Activated CD4-positive, alpha-beta T cell treated with anti-CD3 and anti-CD28 coated beads for 1 hour (primary cell): ENCODE results near the gene VAC14.

Experiments
- DNase-seq: peaks from one replicate; pipeline ENCODE4 v3.0.0-alpha.2; 2020

VAC14 gene

GRCh38 chr16:70721202-70721963 is 79.6 kb downstream of the VAC14 start:
- no peak for DNase-seq

DNA sequence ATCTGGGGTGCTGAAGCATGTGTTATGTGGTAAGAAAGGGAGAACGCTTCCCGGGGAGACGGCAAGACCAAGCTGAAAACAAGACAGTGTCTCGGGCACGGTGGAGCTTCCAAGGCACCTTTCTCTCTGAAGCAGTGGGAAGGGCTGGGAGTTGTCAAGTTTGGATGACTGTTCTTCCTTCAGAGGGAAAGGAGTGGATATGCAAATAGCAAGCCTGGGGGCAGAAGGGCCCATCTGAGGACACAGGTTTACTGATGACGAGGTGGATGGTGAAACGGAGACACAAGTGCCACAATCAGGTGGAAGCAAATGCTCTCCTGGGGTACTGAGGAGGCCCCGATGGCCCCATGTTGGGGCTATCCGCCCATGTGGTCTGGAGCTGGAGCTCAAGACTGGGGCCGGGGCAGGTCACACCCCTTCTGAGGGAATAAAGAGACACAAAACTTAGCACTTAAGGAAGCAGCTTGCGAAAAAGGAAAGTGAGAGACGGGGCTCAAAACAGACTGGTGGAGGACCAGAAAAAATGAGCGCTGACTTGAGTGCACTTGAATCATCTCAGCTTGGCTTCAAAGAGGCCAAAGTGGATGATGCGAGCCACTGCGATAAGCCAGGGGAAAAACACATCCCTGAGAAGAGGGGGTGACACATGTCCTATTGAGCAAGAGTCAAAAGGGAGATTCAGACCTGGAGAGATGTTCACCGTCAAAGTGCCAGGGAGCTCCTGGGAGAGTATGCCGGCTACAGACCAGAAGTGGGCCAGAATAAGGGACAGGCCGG is 80.3 kb downstream of the VAC14 start:
- no peak for DNase-seq

DNA sequence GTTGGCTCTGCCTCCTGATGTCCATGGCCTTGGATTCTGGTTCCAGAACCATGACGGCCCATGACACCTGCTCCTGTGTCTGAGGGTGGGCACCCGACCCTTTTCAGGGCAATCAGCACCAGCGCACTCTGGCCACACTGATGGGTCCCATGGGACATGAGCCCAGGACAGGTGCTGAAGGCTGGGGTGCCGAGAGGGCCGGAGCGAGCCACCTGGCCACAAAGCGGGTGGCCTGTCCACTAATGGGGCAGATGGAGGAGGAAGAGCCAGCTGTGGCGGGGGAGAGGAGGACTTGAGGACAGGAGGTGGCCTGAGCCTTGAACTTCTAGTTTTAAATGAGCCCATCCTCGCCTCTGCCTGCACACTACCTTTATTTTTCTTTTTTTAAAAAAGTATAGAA is 83.9 kb downstream of the VAC14 start:
- no peak for DNase-seq

GRCh38 chr16:70715860-70716357 is 85.0 kb downstream of the VAC14 start:
- DNase-seq, result no peak

DNA sequence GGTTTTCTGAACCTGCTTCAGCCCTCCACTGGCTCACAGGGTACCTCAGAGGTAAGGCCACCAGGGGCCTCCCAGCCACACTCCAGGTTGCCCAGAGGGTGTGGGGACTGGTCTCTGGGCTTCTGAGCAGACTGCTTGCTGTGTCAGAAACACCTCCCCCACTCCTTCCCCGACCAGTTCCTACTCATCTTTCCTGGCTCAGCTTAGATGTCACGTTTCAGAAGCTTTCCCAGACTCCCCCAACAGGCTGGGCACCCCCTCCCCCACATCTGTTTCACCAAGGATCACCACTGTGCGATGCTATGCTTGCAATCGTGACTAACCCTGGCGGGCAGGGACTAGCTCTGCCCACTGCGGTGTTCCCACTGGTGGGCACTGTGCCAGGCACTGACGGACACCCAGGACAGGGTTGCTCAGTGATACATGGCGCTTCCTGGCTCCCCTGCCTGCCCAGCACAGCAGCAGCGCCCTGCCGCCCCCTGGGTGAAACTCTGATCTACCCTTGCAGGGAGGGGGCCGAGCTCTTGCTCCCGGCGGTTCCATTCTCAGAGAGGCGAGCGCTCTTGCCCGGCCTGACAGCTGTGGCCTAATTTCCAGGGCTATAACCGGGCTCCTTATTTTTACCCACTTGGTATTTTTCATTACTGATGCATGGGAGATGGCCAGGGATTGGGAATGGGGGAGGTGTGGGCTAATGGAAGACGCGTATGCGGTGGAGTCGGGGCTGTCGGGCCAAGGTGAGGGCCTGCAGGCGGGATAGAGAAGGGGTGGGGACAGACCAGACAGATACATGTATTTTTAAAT is 85.7 kb downstream of the VAC14 start:
- DNase-seq, result no peak

- no peak for DNase-seq
Measured at GRCh38 chr16:70714581-70715054, 86.3 kb downstream of the VAC14 start.

DNA sequence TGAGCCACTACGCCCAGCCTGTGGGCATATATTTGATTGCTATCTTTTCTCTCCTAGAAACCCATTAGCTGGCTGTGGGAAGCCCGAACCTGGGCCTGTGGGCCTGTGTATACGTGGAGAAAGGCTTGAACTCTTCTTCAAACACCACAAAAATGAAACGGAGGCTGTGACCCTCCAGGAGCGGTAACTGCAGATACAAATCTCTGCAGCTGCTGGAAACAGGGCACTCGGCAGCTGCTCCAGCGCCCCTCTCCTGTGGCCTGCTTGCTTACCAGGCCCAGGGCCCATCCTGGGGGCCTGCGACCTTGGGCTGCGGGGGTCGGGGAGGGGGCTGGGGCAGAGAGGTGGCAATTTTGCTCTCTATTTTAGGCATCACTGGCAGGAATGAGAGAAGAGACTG is 87.1 kb downstream of the VAC14 start:
- no peak for DNase-seq

DNA sequence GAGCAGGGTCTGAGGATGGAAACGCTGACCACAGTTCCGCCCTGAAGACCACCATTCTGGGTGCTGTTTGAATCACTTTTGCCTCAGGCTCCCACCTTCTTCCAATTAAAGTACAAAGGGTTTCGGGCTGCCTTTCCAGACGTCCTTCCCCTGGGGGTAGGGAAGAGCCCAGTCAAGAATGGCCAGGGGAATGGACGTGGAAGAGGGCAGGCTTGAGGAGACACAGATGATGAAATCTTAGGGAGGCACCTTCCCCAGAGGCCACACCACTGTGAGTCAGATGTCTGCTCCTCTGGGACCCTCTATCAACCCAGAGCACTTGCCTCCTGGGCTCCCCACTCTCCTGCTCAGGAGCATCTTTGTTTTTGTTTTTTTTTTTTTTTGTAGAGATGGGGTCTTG is 87.6 kb downstream of the VAC14 start:
- no peak for DNase-seq

- no peak for DNase-seq
Measured at GRCh38 chr16:70712942-70713341, 88.0 kb downstream of the VAC14 start.

GRCh38 chr16:70712359-70712758 is 88.6 kb downstream of the VAC14 start:
- DNase-seq, result no peak

GRCh38 chr16:70711211-70712031 is 89.5 kb downstream of the VAC14 start:
- DNase-seq, result no peak

DNA sequence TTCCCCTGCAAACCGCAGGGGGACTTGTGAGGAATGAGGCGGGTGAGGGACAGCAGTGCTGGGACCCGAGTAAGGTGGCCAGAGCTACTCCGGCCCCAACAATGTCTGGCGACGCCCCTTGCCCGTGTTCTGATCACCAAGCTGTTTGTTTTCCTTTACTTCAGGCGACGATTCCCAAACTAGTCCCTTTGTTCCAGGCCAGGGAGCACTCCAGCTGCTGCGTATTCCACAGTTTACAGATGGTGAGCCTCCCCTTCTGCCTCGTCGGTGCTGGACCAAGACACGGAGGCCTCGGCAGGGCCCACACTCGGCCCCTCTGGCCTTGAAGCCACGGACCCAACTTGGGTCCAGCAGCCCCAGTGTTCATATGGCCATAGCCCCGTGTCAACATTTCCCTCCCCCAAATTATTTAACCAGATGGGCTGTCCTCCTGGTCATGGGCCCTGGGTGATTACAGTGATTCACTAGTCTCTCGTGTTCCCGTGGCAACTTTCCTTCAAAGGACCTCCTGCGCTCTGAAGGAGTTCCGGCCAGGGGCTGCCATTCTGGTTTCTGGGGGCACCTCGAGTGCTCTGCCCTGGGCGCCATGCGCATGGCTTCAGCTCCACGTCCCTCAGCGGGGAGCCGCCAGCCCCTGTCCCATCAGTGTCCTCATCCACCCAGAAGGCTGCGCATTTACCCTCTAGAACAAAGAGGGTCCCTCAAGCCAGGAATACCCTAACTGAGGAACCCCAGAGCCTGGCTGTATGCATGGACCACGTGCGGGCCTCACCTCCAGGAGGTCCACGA is 90.3 kb downstream of the VAC14 start:
- DNase-seq, result no peak

DNA sequence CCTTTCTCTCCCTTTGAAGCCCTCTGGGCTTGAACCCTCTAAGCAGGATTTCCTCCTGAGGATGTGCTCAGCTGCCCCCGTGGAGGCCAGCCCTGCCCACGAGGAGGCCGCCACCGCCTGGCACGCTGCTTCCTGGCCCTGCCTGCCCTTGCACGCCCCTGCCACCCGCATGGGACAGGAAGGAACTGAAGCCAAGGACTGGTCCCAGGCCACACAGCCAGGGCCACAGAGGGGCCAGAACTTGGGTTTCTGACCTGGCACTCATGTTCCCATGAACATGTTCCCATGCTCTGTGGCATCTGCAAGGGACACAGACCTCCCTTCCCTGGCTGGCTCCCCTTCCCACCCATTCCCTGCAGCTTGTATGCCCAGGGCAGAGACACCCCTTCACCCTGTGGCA is 91.0 kb downstream of the VAC14 start:
- DNase-seq, result no peak

GRCh38 chr16:70709457-70709856 is 91.5 kb downstream of the VAC14 start:
- no peak for DNase-seq

GRCh38 chr16:70708366-70709246 is 92.4 kb downstream of the VAC14 start:
- no peak for DNase-seq

GRCh38 chr16:70706948-70707465 is 94.0 kb downstream of the VAC14 start:
- DNase-seq, result no peak

DNA sequence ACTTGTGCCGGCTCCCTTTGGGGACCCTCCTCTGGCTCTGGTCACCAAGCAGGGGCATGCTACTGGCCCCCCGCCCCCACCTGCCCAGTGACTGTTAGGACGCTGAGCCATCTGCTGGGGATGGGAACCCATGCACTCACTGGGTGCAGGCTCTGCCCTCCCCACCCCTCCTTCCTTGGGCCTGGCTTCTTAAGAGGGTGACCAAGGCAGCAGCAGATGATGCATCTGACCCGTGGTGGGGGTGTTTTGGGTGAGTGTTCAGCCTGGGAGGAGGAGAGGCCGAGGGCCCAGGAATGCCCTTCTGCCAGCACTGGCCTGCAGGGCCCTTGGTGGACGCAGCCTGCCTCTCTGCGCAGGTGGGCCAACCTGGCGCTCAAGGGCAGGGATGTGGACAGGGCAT is 95.9 kb downstream of the VAC14 start:
- no peak for DNase-seq

DNA sequence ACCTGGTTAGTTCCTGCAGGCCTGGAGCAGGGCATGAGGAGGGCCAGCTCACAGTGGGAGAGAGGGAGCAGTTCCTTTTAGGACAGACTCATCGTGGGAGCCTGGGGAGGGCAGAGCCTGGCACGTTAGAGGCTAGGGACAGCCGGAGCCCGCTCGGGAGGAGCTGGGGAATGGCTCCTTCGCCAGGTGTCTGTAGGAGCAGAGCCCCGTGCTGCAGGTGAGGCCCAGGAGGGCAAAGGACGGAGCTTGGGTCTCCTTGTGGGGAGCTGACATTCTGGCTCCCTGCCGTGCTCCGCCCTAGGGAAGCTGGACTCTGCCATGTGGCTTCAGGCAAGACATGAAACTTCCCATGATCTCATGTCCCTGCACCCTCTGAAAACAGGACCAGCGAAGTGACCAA is 96.4 kb downstream of the VAC14 start:
- no peak for DNase-seq

GRCh38 chr16:70703835-70704381 is 97.0 kb downstream of the VAC14 start:
- DNase-seq, result no peak
